HCT116 (cell line): ENCODE results near the gene PNMT.

ENCODE experiments used
- EZH2 ChIP-seq: fragments of 200-600 bp; sonication (generic); IDR thresholded peaks from 2 replicates; pipeline ENCODE4 v1.6.1; 2017; ENCODE audit warnings: antibody characterized with exemption, mixed run types
- EZH2phosphoT487 ChIP-seq: fragments of 200-600 bp; IDR thresholded peaks from 2 replicates; pipeline ENCODE4 v1.6.1; 2018; ENCODE audit warnings: antibody characterized with exemption, borderline replicate concordance
- POLR2A ChIP-seq: IDR thresholded peaks from 2 replicates; pipeline ENCODE4 v1.7.0; 2011; ENCODE audit warnings: borderline replicate concordance; ENCODE audit not compliant: insufficient read depth, insufficient read length; ENCODE audit errors: extremely low read depth
- SIN3A ChIP-seq: IDR thresholded peaks from 2 replicates; pipeline ENCODE4 v1.6.1; 2012; ENCODE audit warnings: low read depth
- SP1 ChIP-seq: IDR thresholded peaks from 2 replicates; pipeline ENCODE4 v1.6.1; 2012; ENCODE audit warnings: low read depth
- TCF7L2 ChIP-seq: IDR thresholded peaks from 2 replicates; pipeline ENCODE4 v1.7.0; 2011; ENCODE audit warnings: borderline replicate concordance, inconsistent platforms; ENCODE audit not compliant: insufficient read depth, insufficient read length; ENCODE audit errors: extremely low read depth
- YY1 ChIP-seq: IDR thresholded peaks from 2 replicates; pipeline ENCODE4 v1.6.1; 2011; ENCODE audit warnings: low read length, low read depth, moderate library complexity, mild to moderate bottlenecking; ENCODE audit not compliant: insufficient replicate concordance; ENCODE audit errors: extremely low read depth
- TF ChIP-seq, protein P1 (sequence below), 3 experiments: fragments of 200-600 bp in 1 of 3; sonication (generic) in 1 of 3; IDR thresholded peaks in 2 of 3; conservative IDR thresholded peaks in 1 of 3; 2 replicates each; pipeline ENCODE4 v1.5.1; 2012 to 2017; ENCODE audit warnings: low read depth in 2 of 3, low read length in 2 of 3, antibody characterized with exemption in 1 of 3, borderline replicate concordance in 1 of 3, control low read depth in 1 of 3, mild to moderate bottlenecking in 1 of 3, mixed read lengths in 1 of 3, mixed run types in 1 of 3, moderate library complexity in 1 of 3; ENCODE audit not compliant: insufficient read depth in 1 of 3
- TF ChIP-seq, protein P2 (sequence below): IDR thresholded peaks from 2 replicates; pipeline ENCODE4 v1.6.1; 2012

- no peak for TF ChIP-seq EZH2
- no peak for TF ChIP-seq YY1
- no peak for TF ChIP-seq SIN3A
- TF ChIP-seq, protein P1, sequence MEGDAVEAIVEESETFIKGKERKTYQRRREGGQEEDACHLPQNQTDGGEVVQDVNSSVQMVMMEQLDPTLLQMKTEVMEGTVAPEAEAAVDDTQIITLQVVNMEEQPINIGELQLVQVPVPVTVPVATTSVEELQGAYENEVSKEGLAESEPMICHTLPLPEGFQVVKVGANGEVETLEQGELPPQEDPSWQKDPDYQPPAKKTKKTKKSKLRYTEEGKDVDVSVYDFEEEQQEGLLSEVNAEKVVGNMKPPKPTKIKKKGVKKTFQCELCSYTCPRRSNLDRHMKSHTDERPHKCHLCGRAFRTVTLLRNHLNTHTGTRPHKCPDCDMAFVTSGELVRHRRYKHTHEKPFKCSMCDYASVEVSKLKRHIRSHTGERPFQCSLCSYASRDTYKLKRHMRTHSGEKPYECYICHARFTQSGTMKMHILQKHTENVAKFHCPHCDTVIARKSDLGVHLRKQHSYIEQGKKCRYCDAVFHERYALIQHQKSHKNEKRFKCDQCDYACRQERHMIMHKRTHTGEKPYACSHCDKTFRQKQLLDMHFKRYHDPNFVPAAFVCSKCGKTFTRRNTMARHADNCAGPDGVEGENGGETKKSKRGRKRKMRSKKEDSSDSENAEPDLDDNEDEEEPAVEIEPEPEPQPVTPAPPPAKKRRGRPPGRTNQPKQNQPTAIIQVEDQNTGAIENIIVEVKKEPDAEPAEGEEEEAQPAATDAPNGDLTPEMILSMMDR (IDR thresholded peaks at IDR 0.05 in 2 of 3, conservative IDR thresholded peaks at IDR 0.05 in 1 of 3; ENCODE audit: borderline replicate concordance in 1 of 3, insufficient read depth in 1 of 3, low read depth in 2 of 3, low read length in 2 of 3) = no peak
- no peak for TF ChIP-seq EZH2phosphoT487
- TF ChIP-seq TCF7L2 = no peak
- TF ChIP-seq, protein P2, sequence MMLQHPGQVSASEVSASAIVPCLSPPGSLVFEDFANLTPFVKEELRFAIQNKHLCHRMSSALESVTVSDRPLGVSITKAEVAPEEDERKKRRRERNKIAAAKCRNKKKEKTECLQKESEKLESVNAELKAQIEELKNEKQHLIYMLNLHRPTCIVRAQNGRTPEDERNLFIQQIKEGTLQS = no peak
- no peak for TF ChIP-seq SP1
- TF ChIP-seq POLR2A = no peak
Observed at GRCh38 chr17:39666601-39667261, 1.5 kb upstream of the PNMT start.
